ENCODE measurements around the gene PROX2.

PROX2 gene

GRCh38 chr14:74840603-74841030, 35.3 kb downstream of the PROX2 start:
- DNase-seq = no peak

DNA sequence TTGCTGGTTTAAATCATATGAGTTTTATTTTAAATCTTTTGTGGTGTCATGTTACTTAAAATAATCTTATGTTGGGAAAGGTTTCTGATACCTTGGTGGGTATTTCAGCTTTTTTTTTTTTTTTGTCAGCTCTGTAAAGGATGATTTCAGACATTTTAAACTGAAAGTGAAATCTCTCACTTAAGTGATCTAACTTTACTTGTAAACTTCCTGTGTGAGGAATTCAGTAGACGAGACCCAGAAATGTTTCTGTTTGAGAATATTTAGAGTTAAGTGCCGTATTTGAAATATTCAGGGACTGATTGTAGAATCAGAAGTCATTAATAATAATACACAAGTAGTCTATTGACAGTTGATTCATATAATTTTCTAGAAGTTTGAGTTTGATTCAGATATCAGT, 37.8 kb downstream of the PROX2 start:
- DNase-seq = no peak

DNA sequence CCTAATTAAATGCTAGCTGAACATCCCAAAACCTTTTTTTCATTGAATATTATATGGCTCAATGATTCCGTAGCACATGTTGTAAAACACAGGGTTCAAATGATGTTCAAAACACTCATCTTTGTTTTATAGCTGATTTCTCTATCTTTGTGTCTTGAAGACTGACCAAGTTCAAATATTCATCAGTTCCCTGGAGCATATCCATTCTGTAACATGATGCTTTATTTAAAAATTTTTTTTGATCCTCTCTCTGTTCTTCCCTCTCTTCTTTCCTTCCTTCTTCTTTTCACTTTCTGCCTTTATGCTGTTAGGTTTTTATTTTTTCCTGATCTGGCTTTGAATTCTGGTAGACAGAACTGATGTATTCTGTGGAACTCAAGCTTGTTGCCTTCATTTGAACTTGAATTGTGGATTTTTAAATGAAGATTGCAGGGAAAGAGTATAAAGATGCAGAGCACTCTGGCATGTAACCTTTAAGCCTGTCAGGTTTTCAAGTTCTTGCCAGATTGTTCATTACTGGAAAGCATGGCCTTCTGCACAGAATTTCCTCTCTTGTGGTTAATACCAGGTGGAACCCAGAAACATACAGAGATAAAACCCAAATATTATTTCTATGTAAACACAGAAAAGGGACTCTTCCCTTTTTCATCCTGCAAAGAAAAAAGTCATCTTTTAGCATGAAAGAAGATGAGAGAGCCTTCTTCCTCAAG, 39.5 kb downstream of the PROX2 start:
- DNase-seq = no peak

- no peak for DNase-seq
Observed at GRCh38 chr14:74835645-74836250, 40.2 kb downstream of the PROX2 start.

GRCh38 chr14:74834692-74835392, 41.1 kb downstream of the PROX2 start:
- DNase-seq = no peak

DNA sequence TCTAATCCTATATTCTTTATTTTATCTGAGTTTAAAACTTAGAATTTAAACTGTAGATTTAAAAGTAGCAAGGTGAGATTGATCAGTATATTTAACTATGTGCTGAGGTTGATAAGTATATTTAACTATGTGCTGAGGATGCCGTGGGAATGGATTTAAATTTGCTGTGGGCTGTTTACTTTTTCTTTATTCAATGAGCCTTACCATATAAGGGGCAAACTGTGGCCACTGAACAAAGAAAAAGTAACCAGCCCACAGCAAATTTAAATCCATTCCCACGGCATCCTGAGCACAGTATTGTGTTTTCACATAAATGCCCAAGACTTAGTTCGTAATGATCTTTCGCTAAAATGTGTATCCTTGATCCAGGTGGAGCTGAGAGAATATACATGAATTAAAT, 43.1 kb downstream of the PROX2 start:
- DNase-seq = no peak

GRCh38 chr14:74829251-74829650, 46.7 kb downstream of the PROX2 start:
- no peak for DNase-seq

- DNase-seq = no peak
Observed at GRCh38 chr14:74826574-74826973, 49.4 kb downstream of the PROX2 start.
